ENCODE measurements around the gene MAPK8IP3. TPM values are rescaled to one million over a fixed set of nuclear protein-coding genes. Genes with fewer than 3 reads are reported as not detected.

Gene MAPK8IP3
- total RNA-seq, 1 donor from 2014 or later: 157 TPM

DNA sequence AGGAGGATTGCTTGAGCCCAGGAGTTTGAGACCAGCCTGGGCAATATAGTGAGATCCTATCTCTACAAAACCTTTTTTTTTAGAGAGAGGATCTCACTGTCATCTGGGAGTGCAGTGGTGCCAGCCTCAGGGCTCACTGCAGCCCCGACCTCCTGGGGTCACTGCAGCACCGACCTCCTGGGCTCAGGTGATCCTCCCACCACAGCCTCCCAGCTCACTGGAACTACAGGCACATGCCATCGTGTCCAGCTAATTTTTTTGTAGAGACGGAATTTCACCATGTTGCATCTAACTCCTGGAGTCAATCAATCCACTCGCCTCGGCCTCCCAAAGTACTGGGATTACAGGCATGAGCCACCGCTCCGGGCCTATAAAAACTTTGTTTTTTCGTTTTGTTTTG, 15.4 kb downstream of the MAPK8IP3 start:
- Mint-ChIP-seq H3K27me3 (no peaks in the 10 kb centered on the region), H3K36me3 (ENCODE audit: insufficient read depth) (peaks cover 2% of the 10 kb centered on the region), H3K4me3 (ENCODE audit: low read depth) (no peak overlapping the region), H3K27ac (no peak overlapping the region), H3K9me3 (ENCODE audit: low read depth) (no peaks in the 10 kb centered on the region), H3K4me1 (ENCODE audit: low read depth) (peaks cover 4% of the 10 kb centered on the region)
- DNase-seq (ENCODE audit: low spot score, unreplicated experiment): no peak
- TF ChIP-seq CTCF (IDR thresholded peaks at IDR 0.05; ENCODE audit: unreplicated experiment): no peak

DNA sequence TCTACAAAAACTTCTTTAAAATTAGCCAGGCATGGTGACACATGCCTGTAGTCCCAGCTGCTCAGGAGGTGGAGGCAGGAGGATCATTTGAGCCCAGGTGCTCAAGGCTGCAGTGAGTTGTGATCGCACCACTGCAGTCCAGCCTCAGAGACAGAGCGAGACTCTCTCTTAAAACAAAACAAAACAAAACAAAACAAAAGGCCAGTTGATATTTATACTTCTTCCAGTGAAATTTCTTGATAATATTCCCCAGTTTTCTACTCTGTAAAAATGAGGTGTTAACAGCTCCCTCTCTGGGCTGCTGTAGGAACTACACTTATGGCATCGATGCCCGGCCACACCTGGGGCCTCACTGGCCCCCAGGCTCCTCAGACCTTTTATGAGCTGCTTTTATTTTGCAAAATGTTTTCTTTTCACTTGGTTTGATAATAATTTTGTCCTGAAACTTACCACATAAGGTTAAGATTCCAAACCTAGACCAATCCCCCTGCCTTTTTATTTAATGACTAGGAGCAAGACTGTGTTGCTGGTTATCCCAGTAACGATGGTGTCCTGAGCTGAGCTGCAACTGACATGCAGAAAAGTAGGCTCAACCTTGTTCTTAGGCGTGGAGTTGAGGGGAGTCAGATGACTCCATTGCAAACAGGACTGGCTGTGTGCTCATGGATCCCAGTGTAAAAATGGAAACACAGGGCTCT, 17.6 kb downstream of the MAPK8IP3 start:
- Mint-ChIP-seq H3K4me3 (ENCODE audit: low read depth) (no peak overlapping the region), H3K27me3 (no peaks in the 10 kb centered on the region), H3K4me1 (ENCODE audit: low read depth) (peaks cover 4% of the 10 kb centered on the region), H3K27ac (peak overlapping the region; percentile 54), H3K9me3 (ENCODE audit: low read depth) (no peaks in the 10 kb centered on the region), H3K36me3 (ENCODE audit: insufficient read depth) (peaks cover 2% of the 10 kb centered on the region)
- peak; percentile 77 for TF ChIP-seq CTCF (IDR thresholded peaks at IDR 0.05; ENCODE audit: unreplicated experiment)
- DNase-seq (ENCODE audit: low spot score, unreplicated experiment): no peak

DNA sequence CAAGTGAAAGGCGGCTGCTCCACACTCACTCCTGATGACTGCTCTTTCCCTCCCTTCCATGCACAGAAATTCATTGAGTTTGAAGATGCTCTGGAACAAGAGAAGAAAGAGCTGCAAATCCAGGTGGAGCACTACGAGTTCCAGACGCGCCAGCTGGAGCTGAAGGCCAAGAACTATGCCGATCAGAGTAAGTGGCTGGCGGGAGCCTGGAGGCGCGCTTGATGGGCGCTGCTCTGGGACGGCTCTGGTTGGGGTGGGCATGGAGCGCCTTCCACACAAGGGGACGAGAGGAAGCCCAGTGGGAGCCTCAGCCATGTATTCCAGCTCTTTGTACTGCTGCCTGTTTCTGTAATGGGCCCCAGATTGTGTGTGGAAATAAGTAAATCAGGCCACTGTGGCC, 18.5 kb downstream of the MAPK8IP3 start:
- Mint-ChIP-seq H3K27ac (no peak overlapping the region), H3K4me3 (ENCODE audit: low read depth) (no peak overlapping the region), H3K9me3 (ENCODE audit: low read depth) (no peaks in the 10 kb centered on the region), H3K27me3 (no peaks in the 10 kb centered on the region), H3K36me3 (ENCODE audit: insufficient read depth) (peaks cover 4% of the 10 kb centered on the region), H3K4me1 (ENCODE audit: low read depth) (peaks cover 2% of the 10 kb centered on the region)
- no peak for TF ChIP-seq CTCF (IDR thresholded peaks at IDR 0.05; ENCODE audit: unreplicated experiment)
- no peak for DNase-seq (ENCODE audit: low spot score, unreplicated experiment)

- peaks cover 6% of the 10 kb centered on the region for H3K36me3 Mint-ChIP-seq (ENCODE audit: insufficient read depth)
- no peak for DNase-seq (ENCODE audit: low spot score, unreplicated experiment)
- no peaks in the 10 kb centered on the region for H3K9me3 Mint-ChIP-seq (ENCODE audit: low read depth)
- H3K4me1 Mint-ChIP-seq (ENCODE audit: low read depth): no peaks in the 10 kb centered on the region
- no peak for TF ChIP-seq CTCF (IDR thresholded peaks at IDR 0.05; ENCODE audit: unreplicated experiment)
- H3K27me3 Mint-ChIP-seq: no peaks in the 10 kb centered on the region
- H3K27ac Mint-ChIP-seq: peak overlapping the region; percentile 8
- no peak overlapping the region for H3K4me3 Mint-ChIP-seq (ENCODE audit: low read depth)
These were observed 20.9 kb downstream of the MAPK8IP3 start for GRCh38 chr16:1726661-1727502.

DNA sequence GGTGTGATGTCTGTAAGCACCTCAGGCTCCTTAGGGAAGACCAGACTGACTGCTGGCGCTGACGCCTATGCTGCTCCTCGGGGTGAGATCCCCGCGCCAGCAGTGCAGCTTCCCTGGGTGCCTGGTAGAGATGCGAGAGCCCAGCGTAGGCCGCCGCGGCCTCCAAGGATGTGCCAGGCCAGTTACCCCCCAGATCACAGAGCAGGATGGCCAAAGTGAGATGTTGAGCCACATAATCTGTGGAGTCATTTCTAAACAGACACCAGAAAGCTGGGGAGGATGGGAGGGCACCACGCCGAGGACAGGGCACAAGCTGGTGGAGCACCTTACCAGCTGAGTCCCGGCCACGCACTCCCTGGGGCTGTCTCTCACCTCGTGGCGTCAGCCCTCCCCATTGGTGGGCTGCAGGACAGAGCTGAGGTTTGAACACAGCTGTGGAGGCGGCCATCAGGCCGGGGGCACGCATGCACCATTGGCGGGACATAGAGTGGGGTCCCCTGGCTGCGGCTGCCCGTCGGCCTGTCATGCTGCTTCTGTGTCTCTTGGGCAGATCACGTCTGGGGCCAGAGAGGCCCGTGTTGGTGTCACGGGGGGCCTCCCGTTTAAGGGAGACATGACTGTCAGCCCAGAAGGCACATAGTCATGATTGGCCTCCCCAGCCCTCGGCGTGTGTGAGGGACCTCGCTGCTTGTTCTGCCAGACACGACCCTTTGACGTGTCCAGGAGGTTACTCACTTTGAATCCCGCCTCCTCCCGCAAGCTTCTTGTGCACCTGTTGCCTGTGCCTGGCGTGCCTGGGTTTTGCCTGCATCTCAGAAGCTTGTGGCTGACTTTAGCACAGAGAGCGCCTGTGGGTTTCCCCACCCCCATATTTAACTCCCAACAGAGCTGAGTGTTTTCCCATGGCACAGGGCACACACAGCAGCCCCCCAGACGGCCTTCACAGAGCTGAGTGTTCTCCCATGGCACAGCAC, 21.9 kb downstream of the MAPK8IP3 start:
- H3K4me3 Mint-ChIP-seq (ENCODE audit: low read depth): no peak overlapping the region
- TF ChIP-seq CTCF (IDR thresholded peaks at IDR 0.05; ENCODE audit: unreplicated experiment): no peak
- no peaks in the 10 kb centered on the region for H3K27me3 Mint-ChIP-seq
- H3K9me3 Mint-ChIP-seq (ENCODE audit: low read depth): no peaks in the 10 kb centered on the region
- H3K27ac Mint-ChIP-seq: no peak overlapping the region
- DNase-seq (ENCODE audit: low spot score, unreplicated experiment): no peak
- H3K4me1 Mint-ChIP-seq (ENCODE audit: low read depth): no peaks in the 10 kb centered on the region
- peaks cover 7% of the 10 kb centered on the region for H3K36me3 Mint-ChIP-seq (ENCODE audit: insufficient read depth)
